ENCODE results near the gene CHAC1.
A peak's percentile ranks its signal among the peaks of the same experiment; 100 is the strongest.

CHAC1 gene

DNA sequence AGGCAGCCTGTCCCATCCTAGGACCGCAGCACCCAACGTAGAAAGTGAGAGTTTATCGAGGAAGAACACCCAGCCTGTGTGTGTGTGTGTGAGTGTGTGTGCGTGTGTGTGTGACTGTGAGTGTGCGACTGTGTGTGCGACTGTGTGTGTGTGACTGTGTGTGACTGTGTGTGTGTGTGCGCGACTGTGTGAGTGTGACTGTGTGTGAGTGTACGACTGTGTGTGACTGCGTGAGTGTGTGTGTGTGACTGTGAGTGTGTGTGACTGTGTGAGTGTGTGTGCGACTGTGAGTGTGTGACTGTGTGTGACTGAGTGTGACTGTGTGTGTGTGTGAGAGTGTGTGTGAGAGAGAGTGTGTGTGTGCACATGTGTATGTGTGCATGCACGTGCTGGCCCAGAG, 39.3 kb upstream of the CHAC1 start:
- H3K27me3 ChIP-seq (ENCODE audit: control insufficient read depth, low read length) = peaks cover 5% of the 10 kb centered on the region; the same call in 1 of the 2 replicates
- H3K9me3 ChIP-seq (ENCODE audit: control insufficient read depth, insufficient read depth, low read length) = no peaks in the 10 kb centered on the region
- no peaks in the 10 kb centered on the region for H3K9me2 ChIP-seq (replicated peaks; ENCODE audit: control insufficient read depth, low read length)
- H3K79me2 ChIP-seq (ENCODE audit: control insufficient read depth, low read length) = no peaks in the 10 kb centered on the region
- H4K20me1 ChIP-seq (ENCODE audit: control insufficient read depth, insufficient read depth, low read depth, low read length) = no peaks in the 10 kb centered on the region
- TF ChIP-seq, protein P1, sequence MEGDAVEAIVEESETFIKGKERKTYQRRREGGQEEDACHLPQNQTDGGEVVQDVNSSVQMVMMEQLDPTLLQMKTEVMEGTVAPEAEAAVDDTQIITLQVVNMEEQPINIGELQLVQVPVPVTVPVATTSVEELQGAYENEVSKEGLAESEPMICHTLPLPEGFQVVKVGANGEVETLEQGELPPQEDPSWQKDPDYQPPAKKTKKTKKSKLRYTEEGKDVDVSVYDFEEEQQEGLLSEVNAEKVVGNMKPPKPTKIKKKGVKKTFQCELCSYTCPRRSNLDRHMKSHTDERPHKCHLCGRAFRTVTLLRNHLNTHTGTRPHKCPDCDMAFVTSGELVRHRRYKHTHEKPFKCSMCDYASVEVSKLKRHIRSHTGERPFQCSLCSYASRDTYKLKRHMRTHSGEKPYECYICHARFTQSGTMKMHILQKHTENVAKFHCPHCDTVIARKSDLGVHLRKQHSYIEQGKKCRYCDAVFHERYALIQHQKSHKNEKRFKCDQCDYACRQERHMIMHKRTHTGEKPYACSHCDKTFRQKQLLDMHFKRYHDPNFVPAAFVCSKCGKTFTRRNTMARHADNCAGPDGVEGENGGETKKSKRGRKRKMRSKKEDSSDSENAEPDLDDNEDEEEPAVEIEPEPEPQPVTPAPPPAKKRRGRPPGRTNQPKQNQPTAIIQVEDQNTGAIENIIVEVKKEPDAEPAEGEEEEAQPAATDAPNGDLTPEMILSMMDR (IDR thresholded peaks at IDR 0.05; ENCODE audit: low read depth, low read length, poor library complexity, severe bottlenecking) = no peak
- no peak for TF ChIP-seq EZH2phosphoT487 (IDR thresholded peaks at IDR 0.05; ENCODE audit: borderline replicate concordance, low read length)
- H3K4me2 ChIP-seq (ENCODE audit: low read length) = no peak overlapping the region
- H3K27ac ChIP-seq (ENCODE audit: low read depth, low read length) = no peak overlapping the region
- peaks cover 2% of the 10 kb centered on the region; the same call in 1 of the 2 replicates for H3F3A ChIP-seq (ENCODE audit: control insufficient read depth, insufficient read depth)
- H3K36me3 ChIP-seq (ENCODE audit: control insufficient read depth, low read length) = no peaks in the 10 kb centered on the region
- H3K4me3 ChIP-seq (ENCODE audit: low read length) = no peak overlapping the region
- H3K4me1 ChIP-seq (ENCODE audit: control insufficient read depth, low read length) = no peaks in the 10 kb centered on the region

DNA sequence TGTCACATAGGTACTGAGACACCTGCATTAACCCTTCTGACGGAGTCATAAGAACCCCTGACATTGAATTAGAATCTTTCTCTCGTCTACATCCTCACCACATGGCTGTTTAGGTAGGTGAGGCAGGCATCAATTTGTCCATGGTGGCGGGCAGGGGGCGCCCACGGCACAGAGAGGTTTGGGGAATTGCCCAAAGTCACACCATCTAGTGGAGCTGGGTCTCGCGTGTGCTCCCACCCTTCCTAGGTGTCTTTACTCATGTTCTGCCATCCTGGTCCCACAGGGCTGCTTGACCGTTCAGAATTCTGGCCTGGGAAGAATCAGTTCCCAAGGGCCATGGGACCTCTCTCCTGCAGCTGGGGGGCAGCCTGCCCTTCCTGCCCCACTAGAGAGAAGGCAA, 38.8 kb upstream of the CHAC1 start:
- no peak overlapping the region for H3K4me2 ChIP-seq (ENCODE audit: low read length)
- no peaks in the 10 kb centered on the region for H3F3A ChIP-seq (ENCODE audit: control insufficient read depth, insufficient read depth)
- no peaks in the 10 kb centered on the region for H3K9me3 ChIP-seq (ENCODE audit: control insufficient read depth, insufficient read depth, low read length)
- H3K4me3 ChIP-seq (ENCODE audit: low read length) = no peak overlapping the region
- no peaks in the 10 kb centered on the region for H3K9me2 ChIP-seq (replicated peaks; ENCODE audit: control insufficient read depth, low read length)
- H4K20me1 ChIP-seq (ENCODE audit: control insufficient read depth, insufficient read depth, low read depth, low read length) = no peaks in the 10 kb centered on the region
- no peak overlapping the region for H3K27ac ChIP-seq (ENCODE audit: low read depth, low read length)
- TF ChIP-seq EZH2phosphoT487 (IDR thresholded peaks at IDR 0.05; ENCODE audit: borderline replicate concordance, low read length) = no peak
- TF ChIP-seq, protein P1 (IDR thresholded peaks at IDR 0.05; ENCODE audit: low read depth, low read length, poor library complexity, severe bottlenecking) = peak; percentile 50
- peaks cover 5% of the 10 kb centered on the region; the same call in 1 of the 2 replicates for H3K27me3 ChIP-seq (ENCODE audit: control insufficient read depth, low read length)
- H3K36me3 ChIP-seq (ENCODE audit: control insufficient read depth, low read length) = no peaks in the 10 kb centered on the region
- H3K79me2 ChIP-seq (ENCODE audit: control insufficient read depth, low read length) = no peaks in the 10 kb centered on the region
- no peaks in the 10 kb centered on the region for H3K4me1 ChIP-seq (ENCODE audit: control insufficient read depth, low read length)

DNA sequence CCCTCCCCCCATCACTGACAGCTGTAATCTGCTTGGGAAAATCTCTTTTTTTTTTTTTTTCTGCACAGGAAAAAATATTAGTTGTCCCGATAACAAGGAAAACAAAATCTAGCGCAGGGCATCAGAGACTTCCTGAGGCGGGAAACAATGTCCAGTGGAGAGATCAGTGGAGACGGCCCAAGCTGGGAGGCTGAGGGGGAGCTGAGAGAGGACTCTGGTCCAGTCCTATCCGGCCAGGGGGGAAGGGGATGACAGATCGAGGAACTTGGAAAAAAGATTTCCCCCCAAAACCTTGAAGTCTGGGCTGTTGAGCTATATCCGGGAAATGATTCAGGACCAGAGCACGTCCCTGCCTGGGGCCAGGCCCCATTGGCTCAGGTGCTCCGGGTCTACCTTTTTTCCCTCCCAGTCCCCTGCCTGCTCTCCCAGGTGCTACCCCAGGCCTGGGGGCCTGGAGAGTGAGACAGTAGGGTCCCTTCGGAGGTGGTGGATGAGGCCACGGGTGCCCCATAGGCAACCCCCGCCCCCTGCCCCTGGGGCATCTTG, 38.1 kb upstream of the CHAC1 start:
- TF ChIP-seq, protein P1 (IDR thresholded peaks at IDR 0.05; ENCODE audit: low read depth, low read length, poor library complexity, severe bottlenecking) = no peak
- TF ChIP-seq EZH2phosphoT487 (IDR thresholded peaks at IDR 0.05; ENCODE audit: borderline replicate concordance, low read length) = no peak
- no peaks in the 10 kb centered on the region for H3K4me1 ChIP-seq (ENCODE audit: control insufficient read depth, low read length)
- H4K20me1 ChIP-seq (ENCODE audit: control insufficient read depth, insufficient read depth, low read depth, low read length) = no peaks in the 10 kb centered on the region
- H3K9me2 ChIP-seq (replicated peaks; ENCODE audit: control insufficient read depth, low read length) = no peaks in the 10 kb centered on the region
- H3K36me3 ChIP-seq (ENCODE audit: control insufficient read depth, low read length) = no peaks in the 10 kb centered on the region
- H3K27me3 ChIP-seq (ENCODE audit: control insufficient read depth, low read length) = peaks cover 5% of the 10 kb centered on the region; the same call in 1 of the 2 replicates
- H3K27ac ChIP-seq (ENCODE audit: low read depth, low read length) = no peak overlapping the region
- no peaks in the 10 kb centered on the region for H3K9me3 ChIP-seq (ENCODE audit: control insufficient read depth, insufficient read depth, low read length)
- H3K79me2 ChIP-seq (ENCODE audit: control insufficient read depth, low read length) = no peaks in the 10 kb centered on the region
- H3K4me3 ChIP-seq (ENCODE audit: low read length) = no peak overlapping the region
- no peak overlapping the region for H3K4me2 ChIP-seq (ENCODE audit: low read length)
- no peaks in the 10 kb centered on the region for H3F3A ChIP-seq (ENCODE audit: control insufficient read depth, insufficient read depth)

Data from DOHH2 (cell line).